B cell (primary cell): ENCODE data around the gene JUP. TPM values are rescaled to one million over a fixed set of nuclear protein-coding genes. Genes with fewer than 3 reads are reported as not detected.

ENCODE experiments used
- ATAC-seq: fragments of 200-7000 bp; cut with Tn5 transposase; one replicate; pipeline ENCODE4 v1.10.0; 2021; ENCODE audit warnings: low read depth, mild to moderate bottlenecking, moderate number of reproducible peaks, moderate library complexity
- CTCF ChIA-PET: fragments of 350-600 bp; sonication (Branson Sonifier 250); formaldehyde crosslinking; loops from one replicate; lab custom pipeline; 2021; ENCODE audit warnings: antibody characterized with exemption, inconsistent platforms; lab: Charles Lee
- POLR2A ChIA-PET: fragments of 350-600 bp; sonication (Branson Sonifier 250); formaldehyde crosslinking; loops from one replicate; lab custom pipeline; 2021; ENCODE audit warnings: antibody characterized with exemption; lab: Charles Lee
- DNase-seq: peaks from one replicate; pipeline ENCODE4 v3.0.0; 2013
- H2AFZ ChIP-seq: 2 replicates; pipeline ENCODE4 v1.6.1; 2012; ENCODE audit warnings: mild to moderate bottlenecking, low read depth, low read length; ENCODE audit not compliant: insufficient read depth, poor library complexity, severe bottlenecking
- H3K27ac ChIP-seq, 2 donors: 1 replicate in 1 of 2; 2 replicates in 1 of 2; pipeline ENCODE4 v1.5.1; 2012 to 2013; ENCODE audit warnings: low read length in 2 of 2, mild to moderate bottlenecking in 2 of 2, moderate library complexity in 1 of 2
- H3K27me3 ChIP-seq, 4 experiments: fragments of 200-600 bp in 1 of 4; sonication (generic) in 1 of 4; replicated peaks in 1 of 4; 1 replicate in 2 of 4; 2 replicates in 2 of 4; pipeline versions ENCODE4 v1.6.1 to v1.7.0; 2013 to 2016; ENCODE audit warnings: low read length in 3 of 4, mild to moderate bottlenecking in 2 of 4, mixed read lengths in 1 of 4, moderate library complexity in 1 of 4; ENCODE audit not compliant: insufficient read depth in 4 of 4, control insufficient read depth in 3 of 4; ENCODE audit errors: control extremely low read depth in 1 of 4
- H3K36me3 ChIP-seq, 2 experiments: replicated peaks in 1 of 2; 1 replicate in 1 of 2; 2 replicates in 1 of 2; pipeline versions ENCODE4 v1.6.1 to v1.7.1; 2013; ENCODE audit warnings: low read length in 1 of 2; ENCODE audit not compliant: insufficient read depth in 2 of 2, control insufficient read depth in 1 of 2; ENCODE audit errors: control extremely low read depth in 1 of 2, extremely low read depth in 1 of 2
- H3K4me1 ChIP-seq, 2 donors: fragments of 200-600 bp in 1 of 2; sonication (generic) in 1 of 2; 1 replicate in 1 of 2; 2 replicates in 1 of 2; pipeline versions ENCODE4 v1.5.1 to v1.6.1; 2013 to 2017; ENCODE audit warnings: low read length in 2 of 2; ENCODE audit not compliant: control insufficient read depth in 2 of 2, insufficient read depth in 2 of 2
- H3K4me2 ChIP-seq: replicated peaks from 2 replicates; pipeline ENCODE3; 2012; ENCODE audit warnings: mild to moderate bottlenecking, low read depth, low read length; ENCODE audit not compliant: poor library complexity, severe bottlenecking
- H3K4me3 ChIP-seq, 5 experiments: fragments of 200-600 bp in 1 of 5; sonication (generic) in 1 of 5; 1 replicate in 3 of 5; 2 replicates in 2 of 5; pipeline versions ENCODE4 v1.5.1 to v1.7.0; 2011 to 2016; ENCODE audit warnings: low read length in 4 of 5, mild to moderate bottlenecking in 4 of 5, low read depth in 2 of 5, control low read depth in 1 of 5, moderate library complexity in 1 of 5; ENCODE audit not compliant: insufficient read depth in 1 of 5; ENCODE audit errors: control extremely low read depth in 1 of 5, extremely low read depth in 1 of 5
- H3K79me2 ChIP-seq: fragments of 200-600 bp; sonication (generic); one replicate; pipeline ENCODE4 v1.6.0; 2016; ENCODE audit warnings: low read length; ENCODE audit not compliant: control insufficient read depth, insufficient read depth
- H3K9ac ChIP-seq: fragments of 200-600 bp; sonication (generic); 2 replicates; pipeline ENCODE4 v1.6.1; 2017; ENCODE audit warnings: mild to moderate bottlenecking, low read length, moderate library complexity
- H3K9me3 ChIP-seq, 3 donors: one replicate each; pipeline versions ENCODE4 v1.6.1 to v1.7.1; 2013; ENCODE audit warnings: low read length in 2 of 3; ENCODE audit not compliant: control insufficient read depth in 2 of 3, insufficient read depth in 1 of 3; ENCODE audit errors: control extremely low read depth in 1 of 3
- H4K20me1 ChIP-seq: 2 replicates; pipeline ENCODE4 v1.6.0; 2012; ENCODE audit warnings: mild to moderate bottlenecking, low read length; ENCODE audit not compliant: insufficient read depth, control insufficient read depth, poor library complexity, severe bottlenecking
- H3K27ac Mint-ChIP-seq: one replicate; pipeline ENCODE4 v1.8.0; 2021; ENCODE audit warnings: mixed read lengths
- H3K27me3 Mint-ChIP-seq: one replicate; pipeline ENCODE4 v1.8.0; 2021; ENCODE audit warnings: mixed read lengths
- H3K4me1 Mint-ChIP-seq: one replicate; pipeline ENCODE4 v1.8.0; 2021; ENCODE audit warnings: mixed read lengths
- H3K4me3 Mint-ChIP-seq: one replicate; pipeline ENCODE4 v1.8.0; 2021; ENCODE audit warnings: mixed read lengths
- H3K9me3 Mint-ChIP-seq: one replicate; pipeline ENCODE4 v1.8.0; 2022; ENCODE audit warnings: mixed read lengths; ENCODE audit not compliant: insufficient read depth
- EZH2 ChIP-seq: IDR thresholded peaks from 2 replicates; pipeline ENCODE4 v1.6.1; 2012; ENCODE audit warnings: borderline replicate concordance, low read depth, mild to moderate bottlenecking, moderate library complexity, low read length; ENCODE audit not compliant: insufficient read depth, poor library complexity, severe bottlenecking
- WGBS: methylation state at CpG from one replicate; pipeline ENCODE4 v1.1.5; 2013; ENCODE audit warnings: missing lambda C conversion rate; ENCODE audit not compliant: insufficient coverage; 5-methylcytosine and 5-hydroxymethylcytosine counted together
- intact Hi-C: fragments of 100-400 bp; cut with micrococcal nuclease; formaldehyde crosslinking; loops from one replicate; pipeline ENCODE4 v1.10.0; 2022
- polyA plus RNA-seq: library from polyadenylated mRNA; depleted of rRNA; stranded (reverse); fragments of >200 nt; gene quantifications from 2 replicates; pipeline ENCODE4 v1.2.3, GENCODE V29; 2012
- total RNA-seq, 2 donors: library from RNA; stranded (reverse); fragments of 120-200 nt in 1 of 2; gene quantifications; 1 replicate in 1 of 2; 2 replicates in 1 of 2; pipeline versions ENCODE4 v1.2.3 to v1.2.4, GENCODE V29; 2013 to 2022
- TF ChIP-seq, protein P1 (sequence below): fragments of 200-600 bp; IDR thresholded peaks from one replicate; pipeline ENCODE4 v1.8.0; 2022; ENCODE audit warnings: antibody characterized with exemption, mild to moderate bottlenecking

JUP gene
- total and polyA plus RNA-seq, 2 donors (not counting 1 experiment from before 2014, with no cell fraction given): 62.9 to 63.3 TPM

DNA sequence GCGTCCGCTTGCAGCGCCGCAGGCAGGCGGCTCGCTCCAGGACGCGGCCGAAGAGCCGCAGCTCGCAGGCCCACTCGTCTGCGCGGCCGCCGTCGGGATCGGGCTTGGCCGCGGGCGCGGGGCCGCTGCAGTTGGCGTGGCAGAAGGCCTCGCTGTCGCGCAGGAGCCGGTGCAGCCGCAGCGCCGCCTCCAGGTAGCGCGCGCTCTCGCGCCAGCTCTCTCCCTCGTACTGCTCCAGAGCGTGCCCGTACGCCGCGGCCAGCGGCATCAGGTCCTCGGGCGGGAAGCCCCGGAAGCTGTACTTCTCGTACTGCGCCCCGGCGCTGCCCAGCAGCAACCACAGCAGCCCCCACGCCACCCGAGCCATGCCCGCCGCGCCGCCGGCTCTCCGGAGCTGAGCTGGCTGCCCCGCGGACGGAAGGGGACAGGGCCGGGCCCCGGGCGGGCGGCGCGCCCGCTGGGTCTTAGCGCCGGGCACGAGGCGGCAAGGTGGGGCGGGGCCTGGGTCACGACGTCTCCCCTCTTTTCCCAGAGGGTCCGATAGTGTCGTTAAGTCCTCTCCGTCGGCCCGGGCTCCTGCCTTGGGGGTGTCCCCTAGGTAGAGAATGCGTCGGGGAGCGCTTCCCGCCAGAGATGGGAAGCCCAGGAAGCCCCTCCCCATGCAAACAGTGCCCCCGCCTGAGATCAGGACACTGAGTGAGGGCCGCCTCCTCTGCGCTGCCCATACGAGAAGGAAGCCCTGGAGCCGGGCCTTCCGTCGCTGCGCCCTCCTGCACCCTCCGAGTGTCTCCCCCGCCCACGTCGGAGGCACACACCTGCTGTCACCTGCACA lies 25.3 kb upstream of the JUP start, which contains the start of gene P3H4:
Gene P3H4 (minus strand): TSS at position 401 of the 832 bp plus-strand sequence. CDS start 34 bp downstream, at position 367.
- TF ChIP-seq, protein P1, sequence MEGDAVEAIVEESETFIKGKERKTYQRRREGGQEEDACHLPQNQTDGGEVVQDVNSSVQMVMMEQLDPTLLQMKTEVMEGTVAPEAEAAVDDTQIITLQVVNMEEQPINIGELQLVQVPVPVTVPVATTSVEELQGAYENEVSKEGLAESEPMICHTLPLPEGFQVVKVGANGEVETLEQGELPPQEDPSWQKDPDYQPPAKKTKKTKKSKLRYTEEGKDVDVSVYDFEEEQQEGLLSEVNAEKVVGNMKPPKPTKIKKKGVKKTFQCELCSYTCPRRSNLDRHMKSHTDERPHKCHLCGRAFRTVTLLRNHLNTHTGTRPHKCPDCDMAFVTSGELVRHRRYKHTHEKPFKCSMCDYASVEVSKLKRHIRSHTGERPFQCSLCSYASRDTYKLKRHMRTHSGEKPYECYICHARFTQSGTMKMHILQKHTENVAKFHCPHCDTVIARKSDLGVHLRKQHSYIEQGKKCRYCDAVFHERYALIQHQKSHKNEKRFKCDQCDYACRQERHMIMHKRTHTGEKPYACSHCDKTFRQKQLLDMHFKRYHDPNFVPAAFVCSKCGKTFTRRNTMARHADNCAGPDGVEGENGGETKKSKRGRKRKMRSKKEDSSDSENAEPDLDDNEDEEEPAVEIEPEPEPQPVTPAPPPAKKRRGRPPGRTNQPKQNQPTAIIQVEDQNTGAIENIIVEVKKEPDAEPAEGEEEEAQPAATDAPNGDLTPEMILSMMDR: peak; percentile 82
- TF ChIP-seq EZH2: no peak
- peak within 1 kb of the TSS; percentile 78 for H3K9ac ChIP-seq
- POLR2A ChIA-PET: no interaction called here
- no peak within 1 kb of the TSS for H3K27ac ChIP-seq
- no peaks in the 10 kb centered on the region for H3K9me3 ChIP-seq
- H3K79me2 ChIP-seq: no peaks in the 10 kb centered on the region
- peaks cover 20% of the 10 kb centered on the region in 2 donors for H3K4me1 ChIP-seq
- intact Hi-C loops: loop anchor here (1.0 to 2.0 kb wide), 5 partner anchors 10 to 73 kb away; partner anchors contain the start of genes JUP, KLHL11 and NT5C3B
- H4K20me1 ChIP-seq: no peaks in the 10 kb centered on the region
- no peaks in the 10 kb centered on the region for H3K36me3 ChIP-seq
- peak within 1 kb of the TSS; percentile 88 for H3K4me2 ChIP-seq
- peaks cover 0 to 25% (median 5%) of the 10 kb centered on the region in 4 experiments for H3K27me3 ChIP-seq
- peaks cover 19% of the 10 kb centered on the region for H3K4me1 Mint-ChIP-seq
- no peaks in the 10 kb centered on the region for H3K9me3 Mint-ChIP-seq
- ATAC-seq (peak; percentile 91), DNase-seq (peak; percentile 88)
- WGBS: under 1% methylated on average over 93 of the region's 96 CpGs
- H3K4me3 ChIP-seq: peak within 1 kb of the TSS; percentile 23 to 85 (median 60)
- H2AFZ ChIP-seq: peak within 1 kb of the TSS; percentile 93
- peak within 1 kb of the TSS; percentile 83 for H3K27ac Mint-ChIP-seq
- peak within 1 kb of the TSS; percentile 96 for H3K4me3 Mint-ChIP-seq
- CTCF ChIA-PET: interaction anchor here (0.8 to 3.3 kb wide), 18 partner anchors 8 to 120 kb away, joined by 3 to 27 read pairs (median 4); partner anchors contain the start of genes ACLY, JUP, KLHL10 and ODAD4
- H3K27me3 Mint-ChIP-seq: peaks cover 6% of the 10 kb centered on the region
